HTERT RPE-1 (cell line): ENCODE data around the gene HTRA3.

Source experiments
- in situ Hi-C: fragments of 300-500 bp; cut with MboI; formaldehyde crosslinking; loops from 4 replicates; pipeline ENCODE4 v1.14.3; 2020; ENCODE audit warnings: low sequenced_read_pairs

HTRA3 gene

DNA sequence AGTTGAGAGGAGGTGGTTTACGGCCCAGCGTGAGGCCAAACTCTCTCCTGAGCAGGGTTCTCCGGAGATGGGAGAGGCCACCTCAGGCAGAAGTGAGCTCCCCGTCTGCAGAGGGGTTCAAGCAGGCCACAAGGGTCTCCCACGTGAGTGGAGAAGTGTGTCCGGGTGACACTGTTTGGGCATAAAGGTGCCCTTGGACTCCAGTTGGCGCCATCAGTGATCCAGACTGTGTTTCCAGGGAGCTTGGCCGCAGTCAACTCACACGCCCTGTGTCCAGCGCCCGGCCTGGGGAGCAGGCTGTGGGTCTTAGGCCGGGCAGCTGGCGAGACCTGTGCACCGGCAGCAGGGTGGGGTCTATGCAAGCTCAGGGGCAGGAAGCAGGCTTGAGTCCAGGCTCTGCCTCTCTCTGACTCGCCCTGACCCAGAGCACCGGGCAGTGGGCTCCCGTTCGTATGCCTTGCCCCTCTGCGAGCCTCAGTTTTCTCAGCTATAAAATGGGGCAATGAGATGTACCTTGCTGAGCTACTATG, 24.6 kb upstream of the HTRA3 start:
- in situ Hi-C loops: loop anchor here (25.0 kb wide), 1 partner anchor 167 kb away; no protein-coding TSS in a partner anchor

DNA sequence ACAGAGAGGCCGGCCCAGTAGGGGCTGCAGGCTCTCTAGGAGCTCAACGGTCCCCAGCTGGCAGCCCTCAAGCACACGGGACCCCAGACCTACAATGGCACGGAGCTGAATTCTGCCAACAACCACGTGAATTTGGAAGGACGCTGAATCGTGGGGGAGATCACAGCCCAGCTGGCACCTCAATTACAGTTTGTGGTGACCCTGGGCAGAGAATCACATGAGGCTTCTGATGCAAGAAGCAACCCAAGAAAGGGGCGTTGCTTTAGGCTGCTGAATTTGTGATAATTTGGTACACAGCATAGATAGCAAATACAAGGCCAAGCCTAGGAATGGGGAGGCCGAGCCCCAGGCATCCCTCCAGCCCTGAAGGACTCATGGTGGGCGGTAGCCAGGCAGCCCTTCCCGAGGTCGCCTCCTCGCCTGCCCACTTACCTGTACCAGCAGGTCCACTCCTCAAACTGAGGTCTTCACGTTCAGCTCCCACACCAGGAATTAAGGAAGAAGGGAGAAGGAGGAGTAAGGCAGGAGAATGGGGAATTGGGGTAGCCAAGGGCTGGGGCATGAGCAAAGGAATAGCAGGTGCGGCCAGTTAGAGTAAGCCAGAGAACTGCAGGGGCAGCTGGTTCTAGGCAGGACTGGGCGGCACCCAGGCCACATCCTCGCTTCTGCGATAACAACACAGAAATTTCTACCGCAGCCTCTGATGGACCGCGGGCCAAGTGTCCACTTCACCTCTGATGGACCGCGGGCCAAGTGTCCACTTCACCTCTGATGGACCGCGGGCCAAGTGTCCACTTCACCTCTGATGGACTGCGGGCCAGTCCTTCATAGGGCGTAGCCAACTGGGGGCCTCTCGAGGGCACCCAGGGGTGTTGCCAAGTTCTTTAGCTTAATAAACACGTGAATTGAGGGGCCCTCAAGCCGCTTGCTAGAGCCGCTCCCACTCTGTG, 23.4 kb upstream of the HTRA3 start:
- in situ Hi-C loops: loop anchor here (25.0 kb wide), 1 partner anchor 166 kb away; no protein-coding TSS in a partner anchor

DNA sequence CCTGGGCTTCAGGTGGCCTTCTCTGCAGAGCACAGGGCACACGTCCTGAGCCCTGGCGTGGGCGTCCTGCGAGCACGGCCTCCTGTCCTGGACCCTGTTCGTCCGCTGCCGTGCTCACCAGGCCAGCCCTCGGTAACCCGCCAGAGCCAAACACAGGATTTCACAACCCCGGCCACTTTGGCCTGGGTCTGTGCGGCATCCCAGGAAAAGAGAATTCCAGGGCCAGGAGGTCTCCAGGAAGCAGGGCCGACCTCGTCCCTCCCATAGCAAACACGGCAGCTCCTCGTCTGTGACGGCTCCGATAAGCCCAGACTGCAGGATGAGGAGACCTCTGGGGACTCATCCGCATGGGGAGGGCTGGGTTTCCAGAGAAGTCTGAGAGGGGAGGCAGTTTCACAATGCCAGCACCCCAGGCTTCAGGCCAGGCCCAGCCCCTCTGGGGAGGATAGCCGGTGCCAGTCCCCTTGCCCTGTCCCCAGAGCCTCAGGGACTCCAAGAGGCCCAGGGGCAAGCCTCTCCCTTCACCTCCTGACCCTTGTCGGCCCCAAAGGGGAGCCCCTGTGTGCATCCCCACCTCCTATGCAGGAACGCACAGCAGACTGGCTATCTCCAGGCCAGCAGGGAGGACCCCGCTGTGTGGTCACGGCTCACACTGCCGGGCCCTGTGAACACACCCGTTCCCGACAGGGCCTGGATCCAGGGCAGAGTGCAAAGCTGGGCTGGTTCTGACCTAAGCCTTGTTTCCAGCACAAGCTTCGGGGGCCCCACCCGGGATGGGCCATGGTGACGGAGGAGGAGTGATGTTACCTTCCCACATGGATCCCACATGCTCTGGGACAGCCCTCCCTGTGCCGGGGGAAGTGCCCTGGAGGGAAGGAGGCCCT, 22.3 kb upstream of the HTRA3 start:
- in situ Hi-C loops: loop anchor here (25.0 kb wide), 1 partner anchor 165 kb away; no protein-coding TSS in a partner anchor

DNA sequence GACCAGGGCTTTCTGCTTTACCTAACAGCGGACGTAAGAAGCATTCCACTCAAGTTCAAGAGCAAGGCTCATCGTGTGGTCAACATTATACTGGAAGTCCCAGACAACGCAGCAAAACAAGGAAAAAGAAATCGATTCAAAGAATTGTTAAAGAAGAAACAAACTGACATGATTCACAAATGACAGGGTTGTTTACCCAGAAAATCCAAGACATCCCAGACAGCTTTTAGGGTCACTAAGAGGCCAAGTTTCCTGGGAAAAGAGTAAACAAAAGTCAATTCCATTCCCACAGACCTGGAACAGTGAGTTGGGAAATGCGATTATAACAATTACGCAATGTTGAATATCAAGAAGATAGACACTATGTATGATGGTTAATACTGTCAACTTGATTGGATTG, 21.5 kb upstream of the HTRA3 start:
- in situ Hi-C loops: loop anchor here (25.0 kb wide), 1 partner anchor 164 kb away; no protein-coding TSS in a partner anchor

DNA sequence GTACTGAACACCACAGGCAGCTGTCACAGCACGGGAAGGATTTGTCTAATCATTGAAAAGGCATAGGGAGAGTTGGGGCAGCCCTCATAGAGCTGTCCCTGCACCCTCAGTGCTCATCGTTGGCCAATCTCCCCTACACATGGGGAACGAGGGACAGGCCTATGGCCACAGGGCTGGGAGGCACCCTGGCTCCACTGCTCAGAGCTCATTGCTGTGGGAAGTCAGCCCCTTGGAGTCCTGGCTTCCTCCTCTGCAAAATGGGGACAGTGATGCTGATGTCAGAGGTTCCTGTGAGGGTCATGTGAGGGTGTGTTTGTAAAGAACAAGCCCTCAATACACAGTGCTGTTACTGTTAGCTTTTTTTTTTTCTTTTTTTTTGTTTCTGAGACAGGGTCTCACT, 19.3 kb upstream of the HTRA3 start:
- in situ Hi-C loops: no loop called here

DNA sequence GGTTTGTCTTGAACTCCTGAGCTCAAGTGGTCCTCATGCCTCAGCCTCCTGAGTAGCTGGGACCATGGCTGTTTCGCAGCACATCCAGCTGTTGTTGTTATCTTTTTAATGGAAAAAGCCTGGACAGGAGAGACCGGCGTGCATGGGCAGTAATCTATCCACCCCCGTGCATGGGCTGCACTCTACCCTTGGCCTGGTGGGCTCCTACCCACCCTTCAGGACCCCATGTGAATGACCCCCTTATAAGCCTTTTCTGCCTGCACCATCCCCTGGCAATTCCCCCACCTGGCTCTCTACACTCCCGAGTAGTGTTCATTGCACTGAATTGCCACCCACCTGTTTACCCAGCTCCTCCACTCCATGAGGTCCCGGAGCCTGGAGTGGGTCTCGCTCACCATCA, 18.9 kb upstream of the HTRA3 start:
- in situ Hi-C loops: no loop called here

DNA sequence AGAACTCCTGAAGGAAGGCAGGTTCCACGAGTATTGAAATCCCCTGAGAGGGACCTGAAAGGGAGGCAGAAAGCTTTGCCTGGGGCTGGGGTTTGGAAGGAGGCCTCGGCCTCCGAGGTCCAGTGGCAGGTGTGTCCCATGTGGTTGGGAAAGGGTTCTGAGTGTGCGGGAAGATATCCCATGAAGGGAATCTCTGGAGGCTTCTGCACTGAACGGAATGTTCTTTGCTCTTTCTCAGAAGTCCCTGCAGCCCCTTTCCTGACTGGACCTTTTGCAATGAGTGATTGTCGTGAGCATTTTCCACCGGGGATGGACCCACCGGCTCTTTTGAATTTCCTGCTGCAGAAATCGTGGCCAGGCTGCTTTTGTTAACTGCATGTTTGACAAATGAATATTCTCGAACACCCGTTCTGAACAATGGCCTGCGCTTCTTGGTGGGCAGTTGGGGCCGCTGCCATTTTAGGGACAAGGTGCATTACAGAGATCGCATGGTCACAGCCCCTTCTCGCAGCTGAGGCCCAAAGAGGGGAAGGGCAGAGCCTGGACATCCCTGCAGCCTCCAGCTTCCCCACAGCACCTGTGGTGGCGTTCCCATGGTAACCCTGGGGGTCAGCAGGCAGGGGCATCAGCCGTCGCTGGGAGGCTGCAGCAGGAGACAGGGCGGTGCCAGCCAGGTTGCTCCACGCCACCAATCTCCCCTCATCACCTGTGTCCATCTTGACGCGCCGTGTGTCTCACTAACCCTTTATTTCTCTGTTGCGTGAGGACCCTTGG, 18.3 kb upstream of the HTRA3 start:
- in situ Hi-C loops: no loop called here

DNA sequence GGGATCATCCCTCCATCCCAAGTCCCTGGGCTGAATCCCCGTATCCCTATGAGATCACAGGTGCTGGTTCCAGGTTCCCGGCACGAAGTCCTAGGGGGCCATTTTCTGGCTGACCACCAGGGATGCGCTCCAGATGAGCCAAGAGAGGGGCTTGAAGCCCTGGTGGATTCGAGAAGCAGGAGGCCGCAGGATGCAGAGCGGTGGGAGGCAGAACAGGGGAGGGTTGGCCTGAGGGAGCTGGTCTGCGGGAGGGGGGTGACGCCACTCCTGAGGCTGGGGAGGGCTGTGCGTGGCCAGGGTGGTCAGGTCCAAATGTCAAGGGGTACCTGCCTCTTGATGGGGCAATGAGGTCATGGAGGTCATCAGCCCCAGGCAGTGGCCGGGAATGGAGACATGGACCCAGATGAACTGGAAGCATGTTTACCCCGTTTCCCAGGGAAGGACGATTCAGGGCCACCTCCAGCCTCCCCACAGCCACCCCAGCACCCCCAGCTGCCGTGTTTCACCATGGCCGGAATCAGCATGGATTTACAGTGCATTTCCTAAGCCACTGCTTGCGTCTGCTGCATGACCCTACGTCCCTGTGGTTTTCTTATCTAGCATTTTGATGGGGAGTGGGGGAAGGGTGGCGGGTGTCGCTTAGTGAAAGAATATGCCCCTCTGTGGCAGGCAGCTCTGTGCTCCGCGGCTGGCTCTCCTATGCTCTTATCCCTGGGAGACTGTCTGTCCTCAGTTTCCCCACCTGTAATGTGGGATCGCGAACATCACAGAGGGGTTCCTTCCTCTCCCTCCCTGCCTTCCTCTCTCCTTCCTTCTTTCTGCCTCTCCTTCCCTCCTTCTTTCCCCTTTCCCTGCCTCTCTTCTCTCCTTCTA, 17.0 kb upstream of the HTRA3 start:
- in situ Hi-C loops: no loop called here

DNA sequence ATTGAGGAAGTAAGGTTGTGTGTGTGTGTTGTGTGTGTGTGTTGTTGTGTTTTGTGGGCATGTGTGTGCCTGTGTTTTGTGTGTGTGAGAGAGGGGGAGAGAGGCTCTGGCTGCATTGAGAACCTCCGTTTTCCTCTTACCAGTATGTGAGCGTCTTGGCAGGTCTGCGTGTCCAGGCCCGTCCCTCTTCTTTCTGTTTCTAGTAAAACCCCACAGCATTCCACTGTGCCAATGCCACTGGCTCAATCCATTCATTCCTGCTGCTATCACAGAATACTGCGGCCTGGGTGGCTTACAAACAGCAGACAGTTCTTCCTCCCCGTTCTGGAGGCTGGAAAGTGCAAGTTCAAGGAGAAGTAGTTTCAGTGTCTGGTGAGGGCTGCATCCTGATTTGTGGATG, 15.5 kb upstream of the HTRA3 start:
- in situ Hi-C loops: no loop called here

DNA sequence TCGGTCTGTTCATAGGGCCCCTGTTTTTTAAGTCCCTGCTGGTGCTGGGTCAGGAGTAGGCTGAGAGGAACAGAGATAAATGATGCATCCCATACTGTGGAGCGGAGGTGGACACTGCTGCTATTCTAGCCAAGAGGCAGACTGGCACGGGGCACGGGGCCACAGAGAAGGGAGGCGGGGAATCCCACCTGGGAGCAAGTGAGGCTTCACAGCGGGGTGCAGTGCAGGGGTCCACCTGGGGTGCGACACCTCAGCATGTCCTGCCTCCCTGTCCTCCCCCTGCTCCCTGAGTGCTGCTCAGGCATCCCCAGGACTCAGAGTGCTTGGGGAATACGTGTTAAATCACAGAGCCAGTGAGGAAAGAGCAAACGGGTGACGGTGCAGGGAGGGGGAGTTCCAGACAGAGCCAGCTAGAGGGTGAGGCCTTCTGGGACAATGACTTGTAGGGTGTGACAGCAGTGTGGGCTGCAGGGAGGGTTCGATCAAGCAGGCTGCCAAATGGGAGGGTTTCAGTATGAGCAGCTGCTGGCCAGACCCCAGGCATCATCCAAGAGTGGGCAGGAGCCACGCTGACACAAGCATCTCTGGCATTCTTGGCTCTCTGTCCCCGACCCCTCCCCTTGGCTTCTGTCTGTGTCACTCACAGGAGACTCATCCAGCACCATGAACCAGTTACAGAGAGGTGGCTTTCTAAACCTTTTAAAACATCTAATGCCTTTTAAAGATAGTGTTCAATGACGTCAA, 13.7 kb upstream of the HTRA3 start:
- in situ Hi-C loops: no loop called here

DNA sequence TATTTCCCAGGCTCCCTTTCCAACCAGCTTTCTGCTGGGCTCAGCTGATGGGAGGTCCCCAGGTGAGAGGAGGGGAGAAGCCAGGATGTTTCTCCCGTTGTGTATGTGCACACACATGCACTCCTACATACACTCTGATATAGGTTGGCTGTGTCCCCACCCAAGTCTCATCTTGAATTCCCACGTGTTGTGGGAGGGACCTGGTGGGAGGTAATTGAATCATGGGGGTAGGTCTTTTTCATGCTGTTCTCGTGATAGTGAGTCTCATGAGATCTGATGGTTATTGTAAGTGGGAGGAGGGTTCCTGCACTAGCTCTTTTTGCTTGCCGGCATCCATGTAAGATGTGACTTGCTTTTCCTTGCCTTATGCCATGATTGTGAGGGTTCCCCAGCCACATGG, 11.7 kb upstream of the HTRA3 start:
- in situ Hi-C loops: no loop called here

DNA sequence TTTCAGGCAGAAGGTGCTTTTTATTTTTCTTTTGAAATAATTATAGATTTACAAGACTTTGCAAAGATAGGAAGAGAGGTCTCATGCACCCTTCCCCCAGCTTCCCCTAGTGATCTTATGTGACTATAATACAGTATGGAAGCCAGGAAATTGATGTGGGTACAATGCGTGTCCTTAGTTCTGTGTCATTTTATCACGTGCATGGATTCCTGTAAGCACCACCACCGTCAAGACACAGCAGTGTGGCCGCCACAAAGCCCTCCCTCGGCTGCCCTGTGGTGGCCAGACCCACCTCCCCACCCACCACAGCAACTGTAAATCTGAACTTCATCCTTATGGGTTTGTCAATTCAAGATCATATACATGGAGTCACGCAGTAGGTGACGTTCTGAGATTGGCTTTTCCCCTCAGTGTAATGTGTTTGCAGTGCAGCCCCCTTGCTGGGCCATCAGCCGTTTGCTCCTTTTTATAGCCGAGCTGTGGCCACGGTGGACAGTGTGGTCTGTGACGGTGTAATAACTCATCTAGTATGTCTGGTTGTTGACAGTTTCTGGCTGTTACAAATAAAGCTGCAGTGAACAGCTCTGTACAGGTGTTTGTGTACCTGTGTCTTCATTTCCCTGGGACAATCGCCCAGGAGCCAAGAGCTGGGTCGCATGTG, 10.9 kb upstream of the HTRA3 start:
- in situ Hi-C loops: no loop called here

DNA sequence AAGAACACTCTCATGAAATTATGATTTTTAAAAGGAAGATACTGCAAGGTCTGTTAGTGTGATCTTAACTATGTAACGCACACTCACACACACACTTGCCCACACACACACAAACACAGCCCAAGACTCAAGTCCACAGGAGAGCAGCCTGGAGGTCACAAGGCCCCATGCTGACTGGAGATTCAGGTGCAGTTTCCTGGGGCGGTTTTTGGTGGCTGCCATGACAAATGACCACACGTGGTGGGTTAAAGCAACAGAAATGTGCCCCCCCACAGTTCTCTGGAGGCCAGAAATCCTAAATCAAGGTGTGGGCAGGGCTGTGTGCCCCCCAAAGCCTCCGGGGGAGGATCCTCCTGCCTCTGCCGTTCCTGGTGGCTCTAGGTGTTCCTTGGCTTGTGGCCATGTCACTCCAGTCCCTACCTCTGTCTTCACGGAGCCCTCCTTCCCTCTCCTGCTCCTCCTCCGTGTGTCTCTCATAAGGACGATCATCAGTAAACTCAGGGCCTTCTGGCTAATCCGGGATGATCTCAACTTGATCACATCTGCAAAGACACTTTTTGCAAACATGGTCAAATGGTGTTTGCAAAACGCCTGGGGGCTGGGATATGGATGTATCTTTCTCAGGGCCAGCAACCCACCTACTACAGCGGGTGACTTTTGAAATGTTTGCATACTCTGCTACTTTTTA, 9.7 kb upstream of the HTRA3 start:
- in situ Hi-C loops: no loop called here

DNA sequence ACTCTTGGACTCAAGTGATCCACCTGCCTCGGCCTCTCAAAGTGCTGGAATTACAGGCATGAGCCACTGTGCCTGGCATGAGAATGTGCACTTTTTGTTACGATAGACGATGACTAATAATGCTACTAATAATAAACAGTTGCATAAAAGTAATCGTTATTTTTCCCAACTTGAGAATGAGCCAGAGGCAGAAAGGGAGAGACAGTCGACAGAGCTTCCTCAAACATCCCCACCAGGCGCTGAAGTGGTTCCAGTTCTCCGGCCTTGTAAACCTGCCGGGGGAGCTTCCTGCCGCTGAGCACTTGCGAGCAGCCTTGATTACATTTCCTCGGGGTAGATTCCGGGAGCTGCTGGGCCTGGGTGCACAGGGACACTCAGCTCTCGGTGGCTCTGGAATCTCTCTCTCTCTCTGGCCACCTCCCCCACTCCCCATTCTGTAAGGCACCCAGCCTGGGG, 8.9 kb upstream of the HTRA3 start:
- in situ Hi-C loops: no loop called here

DNA sequence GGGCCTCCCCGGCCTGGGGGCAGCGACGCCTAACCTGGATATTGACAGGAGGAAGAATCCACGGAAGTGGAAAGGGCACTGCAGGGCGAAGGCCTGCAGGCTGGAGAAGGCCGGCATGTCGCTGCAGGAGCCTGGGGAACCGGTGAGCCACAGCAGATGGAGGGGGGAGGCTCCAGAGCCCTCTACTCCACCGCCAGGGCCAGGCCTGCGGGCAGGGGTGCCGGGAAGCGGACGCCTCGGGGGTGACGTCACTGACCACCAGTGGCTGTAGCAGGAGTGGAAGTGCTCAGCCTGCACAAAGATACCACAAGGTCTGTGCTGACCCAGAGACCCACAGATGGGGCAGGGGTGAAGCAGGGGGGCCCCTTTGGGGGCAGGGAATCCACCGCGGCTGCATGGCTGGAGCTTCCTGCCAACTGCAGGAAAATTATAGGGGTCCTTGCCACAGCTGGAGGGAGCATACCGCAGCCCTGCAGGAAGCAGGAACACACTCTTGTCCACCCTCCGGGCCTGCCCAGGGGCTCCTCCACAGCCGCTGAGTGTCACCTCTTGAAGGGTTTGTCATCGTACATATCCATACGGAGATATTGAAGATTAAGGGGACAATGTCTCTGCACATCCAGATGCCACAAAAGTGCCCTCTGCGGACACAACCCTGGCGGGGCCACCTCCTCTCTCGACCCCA, 7.6 kb upstream of the HTRA3 start:
- in situ Hi-C loops: no loop called here

DNA sequence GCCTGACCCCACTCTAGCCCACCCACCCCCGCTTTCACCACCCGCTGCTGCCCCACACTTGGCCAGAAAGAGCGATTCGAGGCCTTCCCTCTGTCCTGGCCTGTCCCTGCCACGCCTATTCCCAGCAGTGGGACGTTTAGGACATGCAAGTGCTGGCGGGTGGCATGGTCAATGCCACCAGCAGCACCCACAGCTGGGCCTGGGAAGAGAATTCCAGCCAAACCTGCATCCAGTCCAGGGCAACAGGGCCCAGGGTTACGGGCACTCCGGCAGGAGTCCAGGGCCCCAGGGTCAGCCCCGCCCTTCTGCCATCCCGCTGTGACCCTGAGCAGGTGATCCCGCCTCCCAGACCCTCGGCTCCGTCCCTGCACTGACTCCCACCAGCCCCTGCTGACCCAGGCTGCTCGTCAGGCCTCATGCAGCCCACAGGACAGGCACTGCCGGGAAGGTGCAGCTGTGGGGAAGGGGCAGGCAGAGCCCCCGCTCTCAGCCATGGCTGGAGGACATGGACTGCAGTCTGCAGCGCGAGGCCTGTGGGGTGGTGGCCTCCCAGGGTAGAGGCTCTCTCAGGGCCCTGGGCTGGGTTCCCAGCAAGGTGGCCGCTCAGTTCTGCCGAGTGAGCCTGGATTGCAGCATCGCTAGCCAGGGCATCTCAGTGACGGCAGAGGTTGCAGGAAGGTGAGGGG, 6.8 kb upstream of the HTRA3 start:
- in situ Hi-C loops: no loop called here

DNA sequence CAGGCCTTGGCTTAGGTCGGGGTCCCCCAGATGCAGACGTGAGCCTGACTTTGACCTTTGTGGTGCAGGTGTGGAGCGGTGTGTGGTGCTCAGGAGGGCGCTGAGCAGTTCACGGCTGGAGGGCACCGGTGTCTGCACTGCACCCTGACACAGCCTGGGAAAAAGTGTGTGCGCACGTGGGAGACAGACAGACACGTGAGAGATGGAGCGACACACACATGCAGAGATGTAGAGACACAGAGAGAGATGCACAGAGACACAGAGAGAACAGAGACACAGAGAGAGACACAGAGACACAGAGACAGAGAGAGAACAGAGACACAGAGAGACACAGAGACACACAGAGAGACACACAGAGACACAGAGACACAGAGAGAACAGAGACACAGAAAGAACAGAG, 6.2 kb upstream of the HTRA3 start:
- in situ Hi-C loops: no loop called here
